GM06990 (cell line): Measurements from ENCODE around the gene CAPZB.

Experiments used
- DNase-seq: peaks from one replicate; pipeline ENCODE4 v3.0.0-alpha.2; 2011; ENCODE audit not compliant: insufficient read length; ENCODE audit errors: extremely low read depth
- H3K27me3 ChIP-seq: replicated peaks from 2 replicates; pipeline ENCODE4 v1.6.0; 2011; ENCODE audit warnings: low read length; ENCODE audit not compliant: control insufficient read depth, insufficient read depth
- H3K36me3 ChIP-seq: 2 replicates; pipeline ENCODE4 v1.5.1; 2011; ENCODE audit warnings: low read length; ENCODE audit not compliant: control insufficient read depth, insufficient read depth
- H3K4me3 ChIP-seq: replicated peaks from 2 replicates; pipeline ENCODE4 v1.5.1; 2011; ENCODE audit warnings: low read depth, mild to moderate bottlenecking, control low read depth, low read length
- CTCF ChIP-seq: IDR thresholded peaks from 2 replicates; pipeline ENCODE4 v1.5.1; 2011; ENCODE audit warnings: low read length, control low read depth, mild to moderate bottlenecking, inconsistent platforms; ENCODE audit not compliant: insufficient read depth, poor library complexity, severe bottlenecking

The CAPZB gene

GRCh38 chr1:19485362-19486187, at the start of gene CAPZB:
Gene CAPZB (minus strand): TSS chr1:19485539. CDS start chr1:19485438, 101 bp downstream.
- H3K4me3 ChIP-seq = peak within 1 kb of the TSS; percentile 100
- no peaks in the 10 kb centered on the region for H3K27me3 ChIP-seq
- H3K36me3 ChIP-seq = peaks cover 7% of the 10 kb centered on the region
- no peak for TF ChIP-seq CTCF
- DNase-seq = peak; percentile 92

- no peak for TF ChIP-seq CTCF
- Histone ChIP-seq H3K4me3 (no peak overlapping the region), H3K27me3 (no peaks in the 10 kb centered on the region), H3K36me3 (no peaks in the 10 kb centered on the region)
- no peak for DNase-seq
These were observed 48.9 kb upstream of the CAPZB start for GRCh38 chr1:19534281-19534680.

GRCh38 chr1:19533626-19534025, 48.3 kb upstream of the CAPZB start:
- TF ChIP-seq CTCF = no peak
- DNase-seq = no peak
- Histone ChIP-seq H3K27me3 (no peaks in the 10 kb centered on the region), H3K4me3 (no peak overlapping the region), H3K36me3 (no peaks in the 10 kb centered on the region)

- no peak for DNase-seq
- TF ChIP-seq CTCF = no peak
These were observed 47.2 kb upstream of the CAPZB start for GRCh38 chr1:19532519-19532918.

GRCh38 chr1:19529664-19530063, 44.3 kb upstream of the CAPZB start:
- no peaks in the 10 kb centered on the region for H3K27me3 ChIP-seq
- H3K36me3 ChIP-seq = no peaks in the 10 kb centered on the region
- no peak overlapping the region for H3K4me3 ChIP-seq
- no peak for DNase-seq
- TF ChIP-seq CTCF = no peak

More at GRCh38 chr1:19532519-19532918, 47.2 kb upstream of the CAPZB start:
- Histone ChIP-seq H3K36me3 (no peaks in the 10 kb centered on the region), H3K4me3 (no peak overlapping the region), H3K27me3 (no peaks in the 10 kb centered on the region)

GRCh38 chr1:19528438-19528837, 43.1 kb upstream of the CAPZB start:
- Histone ChIP-seq H3K36me3 (no peaks in the 10 kb centered on the region), H3K4me3 (no peak overlapping the region), H3K27me3 (no peaks in the 10 kb centered on the region)
- no peak for TF ChIP-seq CTCF
- DNase-seq = no peak
